ENCODE measurements around the gene ZBTB47.

ZBTB47 gene

GRCh38 chr3:42654331-42655201, 1.1 kb downstream of the ZBTB47 start:
- no peak for DNase-seq

GRCh38 chr3:42655331-42655888, 1.9 kb downstream of the ZBTB47 start:
- no peak for DNase-seq

GRCh38 chr3:42655980-42656679, 2.6 kb downstream of the ZBTB47 start:
- DNase-seq: no peak

GRCh38 chr3:42656680-42657610, 3.4 kb downstream of the ZBTB47 start:
- no peak for DNase-seq

GRCh38 chr3:42657675-42658074, 4.2 kb downstream of the ZBTB47 start:
- DNase-seq: no peak

GRCh38 chr3:42658091-42658770, 4.7 kb downstream of the ZBTB47 start:
- no peak for DNase-seq

GRCh38 chr3:42658771-42659390, 5.4 kb downstream of the ZBTB47 start:
- DNase-seq: no peak

GRCh38 chr3:42659451-42660130, 6.1 kb downstream of the ZBTB47 start:
- DNase-seq: no peak

GRCh38 chr3:42660131-42660715, 6.7 kb downstream of the ZBTB47 start:
- no peak for DNase-seq

GRCh38 chr3:42660898-42661297, 7.4 kb downstream of the ZBTB47 start:
- no peak for DNase-seq

- DNase-seq: no peak
These were observed 8.1 kb downstream of the ZBTB47 start for GRCh38 chr3:42661593-42662022.

- DNase-seq: no peak
These were observed 8.7 kb downstream of the ZBTB47 start for GRCh38 chr3:42662037-42662812.

- no peak for DNase-seq
These were observed 9.5 kb downstream of the ZBTB47 start for GRCh38 chr3:42662813-42663535.

GRCh38 chr3:42663581-42664437, 10.3 kb downstream of the ZBTB47 start:
- DNase-seq: no peak

- DNase-seq: no peak
These were observed 10.9 kb downstream of the ZBTB47 start for GRCh38 chr3:42664438-42664803.

GRCh38 chr3:42665050-42665878, 11.8 kb downstream of the ZBTB47 start:
- DNase-seq: no peak

GRCh38 chr3:42666022-42666421, 12.5 kb downstream of the ZBTB47 start:
- no peak for DNase-seq
